ENCODE results near the gene PRR23C.

Gene PRR23C

DNA sequence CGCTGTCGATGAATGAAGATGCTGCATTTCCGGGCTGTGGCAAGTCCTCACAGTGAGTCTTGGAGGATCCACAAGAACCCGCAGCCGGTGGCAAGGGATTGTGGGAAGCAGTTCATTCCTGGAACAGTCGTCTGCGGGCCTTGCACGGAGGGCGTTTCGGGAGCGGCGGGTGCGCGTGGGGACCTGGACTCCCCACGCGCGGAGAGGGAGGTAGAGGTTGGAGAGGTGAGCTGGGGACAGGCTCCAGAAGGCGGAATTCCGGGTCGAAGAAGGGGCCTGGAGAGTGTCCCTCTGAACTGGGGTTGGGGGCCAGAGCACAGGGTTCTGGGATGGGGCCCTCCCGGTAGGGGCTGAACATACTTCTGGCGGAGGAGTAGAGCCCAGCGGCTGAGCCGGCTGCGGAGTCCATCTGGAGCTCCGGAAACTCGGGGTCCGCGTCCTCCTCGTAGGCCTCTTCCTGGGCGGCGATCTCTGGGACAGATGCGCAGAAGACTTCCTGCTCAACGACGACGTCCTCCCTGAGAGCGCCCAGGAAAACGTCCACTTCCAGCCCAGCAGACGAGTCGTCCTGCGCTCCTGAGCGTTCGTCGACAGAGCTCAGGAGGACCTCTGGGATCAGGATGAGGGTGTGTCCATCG lies 39.2 kb downstream of the PRR23C start:
- DNase-seq (ENCODE audit: low read depth in 1 of 2, low spot score in 1 of 2), result no peak

DNA sequence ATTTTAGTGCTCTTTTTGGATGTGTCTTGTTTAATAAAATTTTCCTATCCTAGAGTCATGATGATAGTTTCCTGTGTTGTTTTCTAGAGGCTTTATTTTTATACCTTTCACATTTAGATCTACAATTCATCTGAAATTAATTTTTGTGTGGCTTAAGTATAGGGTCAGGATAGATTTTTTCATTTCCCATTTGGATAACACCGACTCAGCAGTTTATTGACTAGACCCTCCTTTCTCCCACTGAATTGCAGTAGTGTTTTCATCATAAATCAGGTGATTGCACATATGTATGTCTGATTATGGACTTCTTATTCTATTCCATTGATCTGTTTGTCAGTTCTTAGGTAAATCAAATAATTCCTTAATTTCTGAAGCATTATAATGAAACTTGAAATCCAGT lies 49.0 kb downstream of the PRR23C start:
- no peak for DNase-seq (ENCODE audit: low read depth in 1 of 2, low spot score in 1 of 2)
